Activated B cell treated with CpG ODN at 0.5 μM for 24 hours (primary cell): ENCODE measurements around the gene CACNB4. TPM values are rescaled to one million over a fixed set of nuclear protein-coding genes. Genes with fewer than 3 reads are reported as not detected.
"Not testable (repeated sequence)": the region's sequence is repeated elsewhere in the genome, so short reads cannot be mapped to it uniquely, and the experiment has no call there.

Experiments
- ATAC-seq: fragments of 200-7000 bp; cut with Tn5 transposase; one replicate; pipeline ENCODE4 v1.10.0; 2021; ENCODE audit warnings: low read depth, mild to moderate bottlenecking, moderate library complexity
- CTCF ChIA-PET: fragments of 350-600 bp; sonication (Branson Sonifier 250); formaldehyde crosslinking; loops from one replicate; lab custom pipeline; 2021; ENCODE audit warnings: antibody characterized with exemption; lab: Charles Lee
- POLR2A ChIA-PET: fragments of 350-600 bp; sonication (Branson Sonifier 250); formaldehyde crosslinking; loops from one replicate; lab custom pipeline; 2021; ENCODE audit warnings: antibody characterized with exemption; lab: Charles Lee
- DNase-seq: peaks from one replicate; pipeline ENCODE4 v3.0.0; 2022
- H3K27ac Mint-ChIP-seq: one replicate; pipeline ENCODE4 v1.8.0; 2020; ENCODE audit warnings: mixed read lengths
- H3K27me3 Mint-ChIP-seq: one replicate; pipeline ENCODE4 v1.8.0; 2021; ENCODE audit warnings: mixed read lengths
- H3K36me3 Mint-ChIP-seq: one replicate; pipeline ENCODE4 v1.8.0; 2021; ENCODE audit warnings: low read depth, mixed read lengths
- H3K4me1 Mint-ChIP-seq: one replicate; pipeline ENCODE4 v1.8.0; 2021; ENCODE audit warnings: mixed read lengths
- H3K4me3 Mint-ChIP-seq: one replicate; pipeline ENCODE4 v1.8.0; 2020; ENCODE audit warnings: mild to moderate bottlenecking, mixed read lengths
- H3K9me3 Mint-ChIP-seq: one replicate; pipeline ENCODE4 v1.8.0; 2020; ENCODE audit warnings: mixed read lengths
- intact Hi-C: fragments of 100-400 bp; cut with micrococcal nuclease; formaldehyde crosslinking; loops from one replicate; pipeline ENCODE4 v1.15.1; 2024
- total RNA-seq: library from RNA; stranded (reverse); gene quantifications from 2 replicates; pipeline ENCODE4 v1.2.3, GENCODE V29; 2022
- TF ChIP-seq, protein P1 (sequence below): fragments of 200-600 bp; IDR thresholded peaks from one replicate; pipeline ENCODE4 v1.8.0; 2022; ENCODE audit warnings: antibody characterized with exemption, mild to moderate bottlenecking

Gene CACNB4
- total RNA-seq, 1 donor from 2014 or later, result 0.86 TPM

DNA sequence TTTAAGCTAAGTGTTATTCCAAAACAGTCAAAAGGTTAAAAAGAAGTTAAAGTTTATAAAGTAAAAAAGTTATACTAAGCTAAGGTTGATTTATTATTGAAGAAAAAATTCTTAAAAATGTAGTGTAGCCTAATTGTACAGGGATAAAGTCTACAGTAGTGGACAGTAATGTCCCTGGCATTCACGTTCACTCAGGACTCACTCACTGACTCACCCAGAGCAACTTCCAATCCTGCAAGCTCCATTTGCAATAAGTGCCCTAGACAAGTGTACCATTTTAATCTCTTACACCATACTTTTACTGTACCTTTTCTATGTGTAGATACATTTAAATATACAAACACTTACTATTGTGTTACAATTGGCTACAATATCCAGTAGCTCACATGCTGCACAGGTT is 86.1 kb downstream of the CACNB4 start:
- TF ChIP-seq, protein P1, sequence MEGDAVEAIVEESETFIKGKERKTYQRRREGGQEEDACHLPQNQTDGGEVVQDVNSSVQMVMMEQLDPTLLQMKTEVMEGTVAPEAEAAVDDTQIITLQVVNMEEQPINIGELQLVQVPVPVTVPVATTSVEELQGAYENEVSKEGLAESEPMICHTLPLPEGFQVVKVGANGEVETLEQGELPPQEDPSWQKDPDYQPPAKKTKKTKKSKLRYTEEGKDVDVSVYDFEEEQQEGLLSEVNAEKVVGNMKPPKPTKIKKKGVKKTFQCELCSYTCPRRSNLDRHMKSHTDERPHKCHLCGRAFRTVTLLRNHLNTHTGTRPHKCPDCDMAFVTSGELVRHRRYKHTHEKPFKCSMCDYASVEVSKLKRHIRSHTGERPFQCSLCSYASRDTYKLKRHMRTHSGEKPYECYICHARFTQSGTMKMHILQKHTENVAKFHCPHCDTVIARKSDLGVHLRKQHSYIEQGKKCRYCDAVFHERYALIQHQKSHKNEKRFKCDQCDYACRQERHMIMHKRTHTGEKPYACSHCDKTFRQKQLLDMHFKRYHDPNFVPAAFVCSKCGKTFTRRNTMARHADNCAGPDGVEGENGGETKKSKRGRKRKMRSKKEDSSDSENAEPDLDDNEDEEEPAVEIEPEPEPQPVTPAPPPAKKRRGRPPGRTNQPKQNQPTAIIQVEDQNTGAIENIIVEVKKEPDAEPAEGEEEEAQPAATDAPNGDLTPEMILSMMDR, result no peak
- ATAC-seq (no peak), DNase-seq (no peak)
- Mint-ChIP-seq H3K36me3 (no peaks in the 10 kb centered on the region), H3K27me3 (peaks cover 10% of the 10 kb centered on the region), H3K9me3 (no peaks in the 10 kb centered on the region), H3K4me1 (no peaks in the 10 kb centered on the region), H3K27ac (no peak overlapping the region), H3K4me3 (no peak overlapping the region)
- POLR2A ChIA-PET, result no interaction called here
- intact Hi-C loops, result no loop called here
- CTCF ChIA-PET, result interaction anchor here (3.4 kb wide), 1 partner anchor 13 kb away, joined by 17 read pairs; no protein-coding TSS in a partner anchor

DNA sequence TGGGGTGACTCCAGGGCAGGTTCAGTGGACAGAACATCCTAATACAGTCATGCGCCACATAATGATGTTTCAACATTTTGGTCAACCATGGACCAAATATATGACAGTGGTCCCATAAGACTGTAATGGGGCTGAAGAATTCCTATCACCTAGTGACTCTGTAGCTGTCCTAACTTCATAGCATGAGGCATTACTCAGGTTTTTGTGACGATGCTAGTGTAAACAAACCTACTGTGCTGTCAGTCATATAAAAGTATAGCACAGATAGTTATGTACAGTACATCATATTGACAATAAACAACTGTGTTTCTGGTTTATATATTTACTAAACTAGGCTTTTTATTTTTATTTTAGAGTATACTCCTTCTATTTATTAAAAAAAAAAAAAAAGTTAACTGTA is 87.1 kb downstream of the CACNB4 start:
- Mint-ChIP-seq H3K4me3 (no peak overlapping the region), H3K9me3 (no peaks in the 10 kb centered on the region), H3K4me1 (no peaks in the 10 kb centered on the region), H3K27me3 (peaks cover 10% of the 10 kb centered on the region), H3K36me3 (no peaks in the 10 kb centered on the region), H3K27ac (no peak overlapping the region)
- ChIA-PET POLR2A (no interaction called here), CTCF (interaction anchor here (1.4 to 3.6 kb wide), 2 partner anchors 13 kb away, joined by 4 to 17 read pairs; no protein-coding TSS in a partner anchor)
- TF ChIP-seq, protein P1, result no peak
- ATAC-seq, result no peak
- no peak for DNase-seq
- intact Hi-C loops, result no loop called here

DNA sequence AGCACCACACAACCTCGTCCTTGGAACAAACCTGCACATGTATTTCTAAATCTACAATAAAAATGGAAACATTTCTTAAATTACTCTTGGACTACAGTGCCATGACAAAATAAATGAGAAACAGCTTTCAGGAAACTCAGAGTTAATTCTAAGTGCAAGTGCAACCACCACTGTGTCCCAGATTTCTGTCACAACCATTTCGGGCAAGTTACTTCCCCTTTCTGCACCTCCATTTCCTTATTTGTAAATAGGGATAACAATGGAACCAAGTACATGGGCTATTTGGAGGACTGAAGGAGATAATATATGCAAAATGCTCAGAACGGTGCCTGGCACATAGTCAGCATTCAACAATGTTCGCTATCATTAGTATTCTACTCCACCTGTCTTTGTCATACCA is 93.2 kb downstream of the CACNB4 start:
- POLR2A ChIA-PET, result no interaction called here
- Mint-ChIP-seq H3K4me3 (no peak overlapping the region), H3K27ac (no peak overlapping the region), H3K4me1 (peaks cover 7% of the 10 kb centered on the region), H3K27me3 (peaks cover 3% of the 10 kb centered on the region), H3K36me3 (no peaks in the 10 kb centered on the region), H3K9me3 (no peaks in the 10 kb centered on the region)
- ATAC-seq (no peak), DNase-seq (no peak)
- TF ChIP-seq, protein P1, result no peak
- CTCF ChIA-PET, result interaction anchor here (1.0 to 1.2 kb wide), 2 partner anchors 9 to 20 kb away, joined by 3 to 4 read pairs; no protein-coding TSS in a partner anchor
- intact Hi-C loops, result no loop called here

DNA sequence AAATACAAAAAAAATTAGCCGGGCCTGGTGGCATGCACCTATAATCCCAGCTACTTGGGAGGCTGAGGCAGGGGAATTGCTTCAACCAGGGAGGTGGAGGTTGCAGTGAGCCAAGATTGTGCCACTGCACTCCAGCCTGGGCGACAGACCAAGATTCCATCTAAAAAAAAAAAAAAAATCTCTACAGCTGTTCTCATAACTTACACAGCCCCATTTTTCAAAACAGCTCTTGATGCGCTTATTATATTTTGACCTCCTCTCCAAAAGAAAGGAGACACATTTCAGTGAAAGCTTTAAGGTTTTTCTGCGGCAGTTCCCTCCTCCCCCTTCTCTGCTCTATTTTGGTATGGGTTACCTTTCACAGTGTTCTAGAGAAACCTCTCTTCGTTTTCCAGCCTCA is 95.6 kb downstream of the CACNB4 start:
- ATAC-seq, H3K27me3 Mint-ChIP-seq, DNase-seq, H3K9me3 Mint-ChIP-seq, H3K36me3 Mint-ChIP-seq, H3K4me3 Mint-ChIP-seq, H3K27ac Mint-ChIP-seq, H3K4me1 Mint-ChIP-seq, POLR2A ChIA-PET: not testable (repeated sequence)
- intact Hi-C loops, result loop anchor here (5.0 kb wide), 1 partner anchor 366 kb away; no protein-coding TSS in a partner anchor
- CTCF ChIA-PET, result interaction anchor here (2.4 kb wide), 1 partner anchor 22 kb away, joined by 9 read pairs; no protein-coding TSS in a partner anchor

DNA sequence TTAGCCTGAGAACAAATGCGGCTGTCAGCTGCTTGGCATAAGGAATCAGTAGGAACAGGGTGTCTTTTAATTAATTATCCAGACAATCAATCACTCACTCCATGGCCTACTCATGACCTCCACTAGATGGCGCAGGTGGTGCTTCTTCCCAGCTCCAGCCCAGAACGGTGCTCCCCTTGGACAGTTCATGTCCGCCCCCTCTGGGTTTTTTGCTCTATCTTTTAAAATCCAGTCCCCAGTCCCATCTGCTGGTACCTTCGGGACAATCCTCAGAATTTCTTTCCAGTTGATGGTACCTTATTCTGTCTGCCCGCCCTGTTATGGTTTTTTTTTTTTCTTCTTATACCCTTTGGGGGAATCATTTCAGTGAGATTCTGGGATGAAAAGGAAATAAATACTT is 99.8 kb downstream of the CACNB4 start:
- DNase-seq (peak; percentile 18), ATAC-seq (peak; percentile 58)
- Mint-ChIP-seq H3K9me3 (no peaks in the 10 kb centered on the region), H3K36me3 (no peaks in the 10 kb centered on the region), H3K27me3 (no peaks in the 10 kb centered on the region), H3K4me1 (peaks cover under 1% of the 10 kb centered on the region), H3K4me3 (no peak overlapping the region), H3K27ac (no peak overlapping the region)
- intact Hi-C loops, result loop anchor here (1.0 kb wide), 1 partner anchor 26 kb away; no protein-coding TSS in a partner anchor
- POLR2A ChIA-PET, result no interaction called here
- TF ChIP-seq, protein P1, result peak; percentile 52
- CTCF ChIA-PET, result interaction anchor here (0.7 to 2.9 kb wide), 9 partner anchors 13 to 600 kb away, joined by 3 to 17 read pairs (median 4); no protein-coding TSS in a partner anchor
